ENCODE data around the gene ERO1A.

DNA sequence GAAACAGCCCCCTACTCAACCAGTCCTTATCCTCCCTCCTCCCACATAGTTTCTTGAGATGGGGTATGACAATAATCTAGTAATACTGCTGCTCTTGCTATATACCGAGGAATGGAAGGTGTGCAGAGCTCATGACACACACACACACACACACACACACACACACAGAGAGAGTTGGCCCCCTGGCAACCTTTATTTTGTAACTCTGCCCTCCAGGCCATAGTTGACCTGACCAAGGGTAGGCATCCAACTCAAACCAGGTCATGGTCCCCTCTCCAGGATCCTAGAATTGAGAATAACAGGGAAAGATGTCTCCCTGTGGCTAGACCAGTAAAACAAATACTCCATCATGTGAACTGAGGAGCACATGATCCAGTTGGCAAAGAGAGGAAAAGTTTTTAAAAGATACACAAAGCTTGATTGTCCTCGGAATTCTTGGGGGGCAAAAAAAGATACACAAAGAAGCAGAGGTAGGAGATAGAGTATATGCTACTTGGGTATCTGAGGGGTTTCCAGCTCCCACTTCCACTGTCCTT, 11.3 kb downstream of the ERO1A start:
- TF ChIP-seq, protein P1, sequence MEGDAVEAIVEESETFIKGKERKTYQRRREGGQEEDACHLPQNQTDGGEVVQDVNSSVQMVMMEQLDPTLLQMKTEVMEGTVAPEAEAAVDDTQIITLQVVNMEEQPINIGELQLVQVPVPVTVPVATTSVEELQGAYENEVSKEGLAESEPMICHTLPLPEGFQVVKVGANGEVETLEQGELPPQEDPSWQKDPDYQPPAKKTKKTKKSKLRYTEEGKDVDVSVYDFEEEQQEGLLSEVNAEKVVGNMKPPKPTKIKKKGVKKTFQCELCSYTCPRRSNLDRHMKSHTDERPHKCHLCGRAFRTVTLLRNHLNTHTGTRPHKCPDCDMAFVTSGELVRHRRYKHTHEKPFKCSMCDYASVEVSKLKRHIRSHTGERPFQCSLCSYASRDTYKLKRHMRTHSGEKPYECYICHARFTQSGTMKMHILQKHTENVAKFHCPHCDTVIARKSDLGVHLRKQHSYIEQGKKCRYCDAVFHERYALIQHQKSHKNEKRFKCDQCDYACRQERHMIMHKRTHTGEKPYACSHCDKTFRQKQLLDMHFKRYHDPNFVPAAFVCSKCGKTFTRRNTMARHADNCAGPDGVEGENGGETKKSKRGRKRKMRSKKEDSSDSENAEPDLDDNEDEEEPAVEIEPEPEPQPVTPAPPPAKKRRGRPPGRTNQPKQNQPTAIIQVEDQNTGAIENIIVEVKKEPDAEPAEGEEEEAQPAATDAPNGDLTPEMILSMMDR (conservative IDR thresholded peaks at IDR 0.05; ENCODE audit: low read depth, low read length), result no peak
- TF ChIP-seq POLR2A (IDR thresholded peaks at IDR 0.05; ENCODE audit: low read depth, low read length), result no peak
- no peak for TF ChIP-seq RAD21 (IDR thresholded peaks at IDR 0.05; ENCODE audit: low read length)
- no peak for TF ChIP-seq MAFK (IDR thresholded peaks at IDR 0.05; ENCODE audit: low read depth, low read length)
- no peak for TF ChIP-seq RFX5 (IDR thresholded peaks at IDR 0.05; ENCODE audit: low read depth, low read length)
- TF ChIP-seq, protein P2, sequence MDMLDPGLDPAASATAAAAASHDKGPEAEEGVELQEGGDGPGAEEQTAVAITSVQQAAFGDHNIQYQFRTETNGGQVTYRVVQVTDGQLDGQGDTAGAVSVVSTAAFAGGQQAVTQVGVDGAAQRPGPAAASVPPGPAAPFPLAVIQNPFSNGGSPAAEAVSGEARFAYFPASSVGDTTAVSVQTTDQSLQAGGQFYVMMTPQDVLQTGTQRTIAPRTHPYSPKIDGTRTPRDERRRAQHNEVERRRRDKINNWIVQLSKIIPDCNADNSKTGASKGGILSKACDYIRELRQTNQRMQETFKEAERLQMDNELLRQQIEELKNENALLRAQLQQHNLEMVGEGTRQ (IDR thresholded peaks at IDR 0.05; ENCODE audit: low read depth, low read length), result peak; percentile 30; the same call in 1 of the 2 replicates
- no peak for TF ChIP-seq CEBPB (IDR thresholded peaks at IDR 0.05; ENCODE audit: low read depth, low read length)
- TF ChIP-seq, protein P3, sequence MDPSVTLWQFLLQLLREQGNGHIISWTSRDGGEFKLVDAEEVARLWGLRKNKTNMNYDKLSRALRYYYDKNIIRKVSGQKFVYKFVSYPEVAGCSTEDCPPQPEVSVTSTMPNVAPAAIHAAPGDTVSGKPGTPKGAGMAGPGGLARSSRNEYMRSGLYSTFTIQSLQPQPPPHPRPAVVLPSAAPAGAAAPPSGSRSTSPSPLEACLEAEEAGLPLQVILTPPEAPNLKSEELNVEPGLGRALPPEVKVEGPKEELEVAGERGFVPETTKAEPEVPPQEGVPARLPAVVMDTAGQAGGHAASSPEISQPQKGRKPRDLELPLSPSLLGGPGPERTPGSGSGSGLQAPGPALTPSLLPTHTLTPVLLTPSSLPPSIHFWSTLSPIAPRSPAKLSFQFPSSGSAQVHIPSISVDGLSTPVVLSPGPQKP (IDR thresholded peaks at IDR 0.05; ENCODE audit: borderline replicate concordance, low read depth, low read length), result no peak
- no peak for TF ChIP-seq MAZ (IDR thresholded peaks at IDR 0.05; ENCODE audit: borderline replicate concordance, low read depth, low read length)
- TF ChIP-seq SMC3 (IDR thresholded peaks at IDR 0.05; ENCODE audit: low read depth, low read length), result no peak
- no peak for TF ChIP-seq RCOR1 (IDR thresholded peaks at IDR 0.05; ENCODE audit: insufficient replicate concordance, low read length)
- TF ChIP-seq BHLHE40 (IDR thresholded peaks at IDR 0.05; ENCODE audit: low read depth, low read length), result no peak
- no peak for TF ChIP-seq CHD1 (IDR thresholded peaks at IDR 0.05; ENCODE audit: low read depth, low read length)
